Stimulated activated CD8-positive, alpha-beta memory T cell treated with anti-CD3 and anti-CD28 coated beads, Interleukin-7, amount 100 ng/mL, for 4 hours (primary cell): ENCODE measurements around the gene FOXL2.

ENCODE experiments used
- DNase-seq, 2 donors: peaks; one replicate each; pipeline ENCODE4 v3.0.0-alpha.2; 2020; ENCODE audit warnings: low read depth in 2 of 2

The FOXL2 gene

GRCh38 chr3:138946663-138947494, at the start of gene FOXL2, which contains the start of gene FOXL2NB:
TSS of gene FOXL2 (minus strand) at chr3:138947137. CDS start at chr3:138946722, 415 bp downstream.
TSS of gene FOXL2NB (plus strand) at chr3:138947217. CDS start at chr3:138947365, 148 bp downstream.
- no peak for DNase-seq

GRCh38 chr3:138995706-138996105, 48.8 kb upstream of the FOXL2 start:
- DNase-seq: no peak

GRCh38 chr3:138987181-138987580, 40.2 kb upstream of the FOXL2 start:
- DNase-seq: no peak

- no peak for DNase-seq
Measured at GRCh38 chr3:138985932-138986331, 39.0 kb upstream of the FOXL2 start.

- no peak for DNase-seq
Measured at GRCh38 chr3:138984816-138985215, 37.9 kb upstream of the FOXL2 start.

GRCh38 chr3:138976047-138976446, 29.1 kb upstream of the FOXL2 start:
- DNase-seq: no peak

DNA sequence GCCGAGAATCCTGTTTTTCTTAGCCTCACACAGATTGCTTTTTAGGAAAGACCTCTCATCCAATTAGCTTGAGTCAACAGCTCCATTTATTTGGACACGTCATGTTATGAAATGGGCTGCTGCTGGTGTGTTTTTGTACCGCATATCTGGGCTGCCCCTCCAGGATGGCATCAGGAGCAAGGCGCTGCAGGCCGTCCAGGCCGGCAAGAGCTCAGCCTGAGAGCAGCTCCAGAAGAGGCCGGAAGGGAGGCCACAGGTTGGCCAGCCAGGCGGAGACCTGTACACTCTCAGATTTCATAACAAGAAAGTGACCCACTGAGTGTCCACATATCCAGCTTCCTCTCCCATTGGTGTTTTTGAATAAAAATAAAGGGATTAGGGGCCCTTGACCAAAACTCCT, 28.4 kb upstream of the FOXL2 start:
- no peak for DNase-seq

GRCh38 chr3:138974462-138974861, 27.5 kb upstream of the FOXL2 start:
- no peak for DNase-seq

- DNase-seq: no peak
Measured at GRCh38 chr3:138972941-138973340, 26.0 kb upstream of the FOXL2 start.

GRCh38 chr3:138971766-138972320, 24.9 kb upstream of the FOXL2 start:
- DNase-seq: no peak

DNA sequence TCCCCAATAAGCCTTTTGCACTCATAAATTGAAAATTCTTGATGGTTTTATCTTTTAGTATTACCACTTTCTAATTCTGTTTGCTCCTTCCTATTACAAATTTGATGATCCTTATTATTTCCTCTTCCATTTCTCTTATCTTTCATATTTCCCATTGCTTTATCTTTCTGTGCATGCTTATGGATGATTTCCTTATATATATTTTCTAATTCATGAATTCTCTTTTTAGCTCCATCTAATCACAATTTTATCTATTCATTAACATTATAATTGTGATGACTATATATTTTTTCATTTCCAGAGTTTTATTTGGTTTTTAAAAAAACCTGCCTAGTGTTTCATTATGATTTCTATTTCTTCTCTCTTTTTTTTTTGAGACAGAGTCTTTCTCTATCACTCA, 18.0 kb upstream of the FOXL2 start:
- DNase-seq: no peak

GRCh38 chr3:138964264-138964663, 17.3 kb upstream of the FOXL2 start:
- DNase-seq: no peak

DNA sequence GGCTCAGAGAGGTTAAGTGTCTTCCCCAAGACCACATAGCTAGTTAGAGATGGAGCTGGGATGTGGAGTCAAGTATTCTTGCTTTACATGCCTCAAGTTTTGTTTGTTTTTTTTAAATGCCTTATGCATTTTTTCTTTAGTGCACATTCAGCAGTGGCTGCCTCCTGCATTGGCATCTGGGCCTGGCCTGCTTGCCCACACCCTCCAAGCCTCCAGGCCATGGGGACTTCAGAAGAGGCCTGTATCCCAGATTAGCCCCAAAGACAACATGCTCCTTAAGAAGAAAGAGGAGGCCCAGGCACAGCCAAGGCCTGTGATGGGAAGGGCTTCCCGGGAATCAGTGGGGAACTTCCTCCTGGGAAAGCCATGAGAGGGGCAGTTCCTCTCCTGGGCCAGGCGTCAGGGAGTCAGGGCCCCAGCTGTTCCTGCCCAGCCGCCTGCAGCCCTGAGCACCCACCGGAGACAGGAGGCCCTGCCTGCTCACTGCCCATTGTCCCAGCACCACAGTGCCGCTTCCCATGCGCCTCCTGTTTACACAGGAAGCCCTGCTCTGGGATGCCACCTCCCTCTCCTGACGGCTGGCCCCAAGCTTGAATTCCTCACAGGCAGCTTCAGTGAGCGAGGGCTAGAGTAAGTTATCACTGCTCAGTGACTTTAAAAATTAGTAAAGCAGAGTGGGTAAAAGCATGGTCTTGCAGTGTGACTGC, 16.1 kb upstream of the FOXL2 start:
- no peak for DNase-seq

DNA sequence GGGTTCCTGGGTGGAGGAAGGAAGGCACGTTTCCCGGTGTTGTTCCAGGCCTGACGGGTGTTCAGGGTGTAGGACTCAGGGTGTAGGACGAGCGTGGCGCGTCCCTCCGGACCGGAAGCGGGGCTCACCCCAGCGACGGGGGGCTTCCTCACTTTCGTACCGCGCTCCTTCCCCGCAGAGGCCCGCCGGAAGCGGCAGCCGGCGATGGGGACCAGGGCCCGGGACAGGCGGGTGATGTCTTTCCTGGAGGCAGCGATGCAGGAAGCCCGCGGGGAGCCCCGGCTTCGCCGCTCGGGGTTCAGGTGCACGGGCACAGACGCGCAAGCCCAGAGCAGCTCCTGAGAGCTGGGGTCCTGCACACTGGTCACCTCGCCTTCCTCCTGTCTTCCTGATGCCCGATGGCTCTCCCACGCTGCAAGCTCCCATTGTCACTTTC, 13.5 kb upstream of the FOXL2 start:
- no peak for DNase-seq

GRCh38 chr3:138950701-138951100, 3.8 kb upstream of the FOXL2 start:
- DNase-seq: no peak

GRCh38 chr3:138950006-138950644, 3.2 kb upstream of the FOXL2 start:
- DNase-seq: no peak

DNA sequence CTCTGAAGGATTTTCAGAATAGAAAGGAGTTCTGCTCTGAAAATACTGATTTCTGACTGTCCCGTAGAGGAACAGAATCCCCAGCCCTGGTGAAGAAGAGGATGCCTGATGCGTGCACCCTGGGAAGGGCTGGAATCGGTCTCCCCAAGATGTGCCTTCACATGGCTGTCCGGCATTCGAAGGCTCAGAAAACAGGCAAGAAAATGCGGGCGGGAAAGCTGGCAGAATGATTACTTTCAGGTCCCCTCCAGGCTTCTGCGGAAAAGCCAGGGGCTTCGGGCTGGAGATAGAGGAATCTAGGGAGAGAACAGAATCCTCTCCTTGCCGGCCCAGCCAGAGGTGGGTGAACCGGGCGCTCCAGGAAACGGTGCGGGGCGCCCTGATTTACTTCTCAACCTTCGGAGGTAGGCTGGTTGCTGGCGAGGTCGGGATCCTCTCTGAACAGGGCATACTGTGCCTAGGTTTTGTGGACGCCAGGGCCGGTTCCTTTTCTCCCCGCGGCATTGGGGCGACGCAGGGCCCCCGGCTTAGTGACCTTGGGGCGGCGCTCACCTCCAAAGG, 2.6 kb upstream of the FOXL2 start:
- DNase-seq: no peak

DNA sequence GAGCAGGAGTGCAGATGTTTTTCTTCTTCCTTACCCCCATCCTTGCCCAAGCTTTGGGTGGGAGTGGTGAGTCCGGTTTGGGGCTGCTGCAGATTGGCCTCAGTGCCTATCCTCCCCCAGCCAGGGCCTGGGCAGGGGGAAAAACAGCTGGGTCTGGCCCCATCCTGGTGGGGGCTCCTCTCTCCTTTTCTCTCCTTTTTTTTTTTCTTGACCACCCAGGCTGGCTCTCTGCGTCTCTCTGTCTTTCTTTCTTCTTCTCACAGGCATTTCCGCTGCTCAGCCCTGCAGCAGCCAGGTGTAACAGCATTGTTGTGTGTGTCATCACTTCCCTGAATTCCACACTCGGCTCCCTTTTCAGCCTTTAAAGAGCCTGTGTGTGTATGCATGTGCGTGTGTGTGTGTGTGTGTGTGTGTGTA, 2.1 kb upstream of the FOXL2 start:
- DNase-seq: no peak

DNA sequence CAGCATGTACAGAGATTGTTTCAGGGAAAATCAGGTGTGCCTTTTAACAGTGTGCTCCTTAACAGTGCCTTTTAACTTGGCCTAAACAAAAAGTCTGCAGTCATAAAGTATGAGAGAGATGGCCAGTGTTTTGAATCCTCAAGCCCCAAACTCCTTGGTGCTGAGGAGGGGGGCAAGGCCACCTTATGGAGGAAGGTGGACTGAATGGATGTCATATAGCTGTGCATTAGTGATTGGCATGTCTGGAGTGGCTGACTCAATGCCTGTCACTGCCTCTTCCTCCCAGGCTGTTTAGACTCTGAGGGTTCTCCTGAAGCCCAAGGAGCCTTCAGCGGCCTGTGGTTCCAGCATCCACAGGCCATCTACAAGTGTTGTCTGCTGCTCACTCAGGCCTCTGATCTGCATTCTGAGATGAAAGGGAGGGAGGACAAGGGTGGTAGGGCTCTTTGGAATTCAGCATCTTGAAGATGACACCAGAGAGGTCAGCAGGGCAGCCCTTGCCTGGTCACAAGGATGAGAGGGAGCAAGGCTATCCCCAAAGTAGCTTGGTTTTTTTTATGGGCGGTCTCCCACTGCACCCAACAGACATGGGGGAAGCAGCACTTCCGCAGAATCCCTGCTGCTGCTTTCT, 1.5 kb upstream of the FOXL2 start:
- DNase-seq: no peak

DNA sequence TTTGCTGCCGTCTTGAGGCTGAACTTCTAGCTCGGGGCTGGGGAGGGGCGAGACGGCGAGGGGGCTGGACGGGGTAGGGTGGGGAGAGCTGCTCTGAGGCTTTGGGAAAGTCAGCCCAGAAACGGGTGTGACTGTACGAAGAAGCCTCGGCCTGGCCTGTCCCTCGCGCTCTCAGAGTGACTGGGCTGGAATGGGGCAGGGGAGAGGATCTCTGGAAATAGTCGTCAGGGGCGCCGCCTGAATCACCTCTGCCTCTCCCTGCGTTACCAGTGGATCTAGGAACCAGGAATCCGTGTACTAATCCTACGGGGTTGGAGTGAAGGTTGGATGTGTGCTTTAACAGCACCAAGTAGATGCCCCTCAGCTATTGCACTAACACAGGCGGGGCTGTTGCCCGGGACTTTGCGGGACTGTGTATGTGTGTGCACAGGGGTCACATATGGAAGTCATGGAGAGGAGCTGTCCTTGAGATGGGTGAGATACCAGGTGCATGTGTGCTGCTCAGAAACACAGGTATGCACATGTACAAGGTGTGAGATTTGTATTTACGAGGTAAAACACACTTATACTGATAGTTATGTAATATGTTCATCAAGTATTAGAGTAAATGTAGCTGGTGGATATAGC, 671 bp upstream of the FOXL2 start:
- DNase-seq: no peak
